CD4-positive, alpha-beta T cell treated with Interleukin-15 for 4 hours (primary cell): ENCODE measurements around the gene CRB3.
"Not testable (repeated sequence)": the region's sequence is repeated elsewhere in the genome, so short reads cannot be mapped to it uniquely, and the experiment has no call there.

Experiments used
- DNase-seq: peaks from one replicate; pipeline ENCODE4 v3.0.0-alpha.2; 2020; ENCODE audit warnings: low spot score

CRB3 gene

DNA sequence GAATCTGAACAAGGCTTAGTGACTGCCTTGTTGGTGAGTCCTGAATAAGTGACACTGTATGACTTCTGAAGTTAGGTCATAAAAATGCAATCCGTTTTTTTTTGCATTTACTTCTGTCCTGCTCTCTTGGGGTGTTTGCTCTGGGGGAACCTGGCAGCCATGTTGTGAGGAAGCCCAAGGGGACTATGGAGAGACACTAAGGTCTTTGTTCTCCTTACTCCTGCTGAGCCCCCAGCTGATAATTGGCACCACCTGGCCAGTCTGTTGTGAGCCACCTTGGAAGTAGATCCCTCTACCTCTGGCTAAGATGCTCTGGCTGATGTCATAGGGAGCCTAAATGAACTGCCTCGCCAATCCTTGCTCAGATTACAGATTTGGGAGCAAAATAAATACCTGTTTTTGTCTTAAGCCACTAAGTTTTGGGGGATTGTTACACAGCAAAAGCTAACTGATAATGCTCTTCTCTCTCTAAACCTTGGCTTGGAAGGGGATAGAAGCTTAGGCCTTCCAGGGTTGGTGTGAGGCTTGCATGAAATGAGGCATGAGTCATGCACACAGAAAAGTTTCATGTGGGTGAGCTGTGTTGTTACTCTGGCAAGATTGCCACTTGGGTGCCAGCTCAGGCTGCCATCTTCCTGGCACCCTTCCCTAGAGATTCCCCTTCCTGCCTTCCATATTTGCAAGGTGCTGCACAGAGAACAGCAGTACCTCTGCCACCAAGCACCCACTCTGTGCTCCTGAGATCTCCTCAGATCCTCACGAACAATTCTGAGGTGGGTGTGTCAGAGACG lies 27.9 kb downstream of the CRB3 start:
- DNase-seq, result no peak

DNA sequence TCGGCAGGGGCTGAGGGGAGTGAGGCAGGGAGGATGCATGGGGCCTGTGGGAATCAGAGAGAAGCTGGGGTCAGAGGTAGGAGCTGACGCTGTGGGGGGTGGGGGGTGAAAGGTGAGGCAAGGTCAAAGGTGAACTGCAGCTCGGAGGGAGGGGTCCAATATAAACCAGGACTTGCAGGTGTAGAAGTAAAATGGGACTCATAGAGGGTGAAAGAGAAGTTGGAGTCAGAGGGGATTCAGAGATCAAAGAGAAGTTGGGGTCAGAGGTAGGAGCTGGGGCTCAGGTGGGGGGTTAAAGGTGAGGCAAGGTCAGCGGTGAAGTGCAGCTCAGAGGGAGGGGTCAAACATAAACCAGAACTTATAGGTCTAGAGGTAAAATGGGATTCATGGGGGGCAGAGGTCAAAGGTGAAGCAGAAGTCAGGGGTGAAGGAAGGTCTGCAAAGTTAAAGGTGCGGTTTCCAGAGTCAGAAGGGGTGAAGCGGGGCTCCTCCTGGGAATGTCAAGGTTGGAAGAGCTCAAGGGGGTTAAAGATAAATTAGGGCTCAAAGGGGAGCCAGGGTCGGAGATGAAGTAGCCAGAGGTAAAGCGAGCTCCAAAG lies 30.5 kb downstream of the CRB3 start:
- DNase-seq, result no peak

DNA sequence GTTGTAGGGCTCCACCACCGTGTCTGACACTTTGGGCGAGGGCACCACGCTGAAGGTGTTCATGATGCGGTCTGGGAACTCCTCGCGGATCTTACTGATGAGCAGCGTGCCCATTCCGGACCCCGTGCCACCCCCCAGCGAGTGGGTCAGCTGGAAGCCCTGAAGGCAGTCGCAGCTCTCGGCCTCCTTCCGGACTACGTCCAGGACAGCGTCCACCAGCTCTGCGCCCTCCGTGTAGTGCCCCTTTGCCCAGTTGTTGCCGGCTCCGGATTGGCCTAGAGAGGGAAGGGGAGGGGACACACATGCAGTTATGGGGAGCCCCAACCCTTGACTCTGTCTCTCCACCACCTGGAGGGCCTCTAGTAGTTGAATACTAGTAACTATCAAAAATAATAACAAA lies 31.9 kb downstream of the CRB3 start:
- DNase-seq, result no peak

DNA sequence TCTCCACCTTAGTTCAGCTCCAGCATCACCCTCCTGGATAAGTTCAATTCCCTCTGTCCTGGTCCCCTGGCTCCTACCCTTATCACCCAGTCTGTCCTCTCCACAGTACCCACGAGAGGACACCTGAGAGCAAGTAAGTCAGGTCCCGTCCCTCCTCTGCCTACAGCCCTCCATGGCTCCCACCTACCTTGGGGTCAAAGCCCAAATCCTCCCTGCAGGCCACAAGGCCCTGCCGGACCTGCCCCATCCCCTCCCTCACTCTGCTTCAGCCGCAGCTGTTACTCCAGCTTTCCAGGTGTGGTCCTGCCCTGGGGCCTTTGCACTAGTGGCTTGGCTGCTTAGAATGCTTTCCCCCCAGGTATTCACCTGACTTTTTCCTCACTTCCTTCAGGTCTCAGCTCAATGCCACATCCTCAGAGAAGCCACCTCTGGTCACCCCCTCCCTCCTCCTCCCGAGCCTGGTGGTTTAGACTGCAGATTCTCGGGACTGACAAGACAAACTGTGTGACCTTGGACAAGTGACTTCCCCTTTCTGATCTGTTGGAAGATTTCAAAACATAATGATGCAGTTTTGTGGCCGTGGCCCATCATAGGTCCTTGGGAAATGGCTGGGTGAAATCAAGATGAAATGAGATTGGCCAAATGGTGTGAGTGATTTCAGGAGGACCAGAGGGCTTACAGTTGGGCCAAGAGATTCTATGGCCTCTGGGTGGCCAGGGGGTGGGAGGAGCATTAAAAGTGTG lies 34.4 kb downstream of the CRB3 start:
- DNase-seq, result no peak

DNA sequence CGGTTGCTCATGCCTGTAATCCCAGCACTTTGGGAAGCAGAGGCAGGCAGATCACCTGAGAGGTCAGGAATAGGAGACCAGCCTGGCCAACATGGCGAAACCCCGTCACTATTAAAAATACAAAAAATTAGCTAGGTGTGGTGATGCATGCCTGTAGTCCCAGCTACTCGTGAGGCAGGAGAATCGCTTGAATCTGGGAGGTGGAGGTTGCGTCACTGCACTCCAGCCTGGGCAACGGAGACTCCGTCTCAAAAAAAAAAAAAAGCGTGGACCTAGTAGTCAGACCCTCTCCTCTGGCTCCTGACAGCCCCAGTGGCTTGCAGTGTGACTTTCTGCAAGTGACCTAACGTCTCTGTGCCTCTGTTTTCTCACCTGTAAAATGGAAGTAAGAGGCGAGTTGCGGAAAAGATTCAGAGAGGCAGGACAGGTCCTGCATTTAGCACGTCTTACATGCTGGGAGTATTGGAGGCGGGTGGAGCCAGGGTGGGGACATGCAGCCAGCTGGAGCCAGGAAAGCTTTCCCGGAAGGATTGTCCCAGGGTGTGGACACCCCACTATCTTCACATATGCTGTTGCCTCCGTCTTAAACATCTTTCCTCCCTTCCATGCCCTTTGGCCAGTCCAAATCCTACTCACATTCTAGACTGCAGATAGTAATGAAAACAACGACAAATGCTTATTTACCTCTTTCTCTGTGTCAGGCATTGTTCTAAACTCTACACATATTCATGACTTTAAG lies 35.1 kb downstream of the CRB3 start:
- no peak for DNase-seq

DNA sequence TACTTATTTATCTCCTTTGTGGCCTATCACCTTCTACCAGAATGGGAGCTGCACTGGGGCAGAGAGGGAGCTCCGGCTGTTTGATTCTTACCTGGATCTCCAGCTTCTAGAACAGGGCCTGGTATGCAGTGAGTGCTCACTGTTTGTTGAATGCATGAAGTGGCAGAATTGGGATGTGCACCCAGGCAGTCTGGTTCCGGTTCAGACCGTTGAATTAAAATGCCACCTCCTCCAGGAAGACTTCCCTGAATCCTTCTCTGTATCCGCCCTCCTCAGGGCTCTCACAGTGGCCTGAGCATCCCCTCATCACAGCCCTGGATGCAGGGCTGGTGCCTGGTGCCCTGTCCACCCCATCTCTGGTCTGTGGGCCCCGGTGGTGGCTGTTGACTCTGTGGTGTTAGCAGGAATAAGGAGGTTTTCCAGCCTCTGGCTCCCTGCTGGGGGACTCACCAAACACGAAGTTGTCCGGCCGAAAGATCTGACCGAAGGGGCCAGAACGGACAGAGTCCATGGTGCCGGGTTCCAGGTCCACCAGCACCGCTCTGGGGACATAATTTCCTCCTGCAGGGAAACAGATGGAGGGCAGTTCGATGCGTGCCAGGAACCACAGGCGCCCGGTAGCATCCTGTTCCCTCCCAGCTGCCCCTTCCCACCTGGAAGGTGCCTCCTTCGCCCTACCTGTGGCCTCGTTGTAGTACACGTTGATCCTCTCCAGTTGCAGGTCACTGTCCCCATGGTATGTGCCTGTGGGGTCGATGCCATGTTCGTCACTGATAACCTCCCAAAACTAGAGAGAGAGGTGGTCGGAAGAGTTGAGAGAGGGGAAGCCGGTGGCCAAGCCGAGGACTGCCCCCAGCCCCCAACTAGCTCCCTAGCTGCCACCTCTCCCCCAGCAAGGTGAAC lies 37.0 kb downstream of the CRB3 start:
- DNase-seq, result no peak

DNA sequence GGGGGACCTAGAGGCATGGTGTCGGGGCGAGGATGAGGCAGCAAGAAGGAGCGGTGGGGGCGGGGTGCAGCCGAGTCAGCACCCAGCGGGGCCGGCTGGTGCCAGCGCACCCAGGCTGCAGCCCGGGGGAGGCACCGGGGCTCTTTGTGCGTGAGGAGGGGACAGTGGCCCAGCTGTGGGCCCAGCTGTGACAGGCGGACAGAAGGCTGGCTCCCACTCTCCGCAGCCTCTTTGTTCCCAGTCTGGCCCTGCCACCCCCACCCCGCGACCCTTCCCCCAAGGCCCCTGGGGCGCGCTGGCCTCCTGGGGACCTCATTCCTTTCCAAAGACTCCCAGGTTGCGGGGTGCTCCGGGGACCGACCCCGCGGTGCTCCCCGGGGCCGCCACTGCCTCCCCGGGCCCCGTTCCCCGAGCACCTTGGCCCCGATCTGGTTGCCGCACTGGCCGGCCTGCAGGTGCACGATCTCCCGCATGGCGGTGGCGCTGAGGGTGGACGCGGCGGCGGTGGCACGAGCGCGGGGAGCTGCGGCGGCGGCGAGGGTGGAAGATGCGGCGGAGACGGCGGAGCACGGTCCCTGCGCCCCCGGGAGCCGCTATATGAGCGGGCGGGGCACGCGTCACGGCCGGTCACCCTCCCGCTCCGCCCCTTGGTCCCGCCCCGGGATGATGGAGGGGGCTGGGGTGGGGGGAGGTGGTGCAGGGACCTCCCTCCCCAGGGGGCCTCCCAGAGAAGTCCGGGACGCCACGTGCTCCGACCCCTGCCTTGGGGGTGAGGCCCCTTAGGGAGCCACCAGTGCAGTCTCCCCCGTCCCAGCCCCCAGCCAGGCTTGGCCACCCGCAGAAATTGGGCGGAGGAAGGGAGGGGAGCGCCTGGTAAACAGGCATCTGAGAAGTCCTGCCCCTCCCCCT lies 37.9 kb downstream of the CRB3 start, which contains the start of gene TUBB4A:
Gene TUBB4A, minus strand, starts transcription at position 570 of the 909 bp plus-strand sequence. Its CDS starts 97 bp downstream, at position 473.
- DNase-seq, result peak; percentile 31

DNA sequence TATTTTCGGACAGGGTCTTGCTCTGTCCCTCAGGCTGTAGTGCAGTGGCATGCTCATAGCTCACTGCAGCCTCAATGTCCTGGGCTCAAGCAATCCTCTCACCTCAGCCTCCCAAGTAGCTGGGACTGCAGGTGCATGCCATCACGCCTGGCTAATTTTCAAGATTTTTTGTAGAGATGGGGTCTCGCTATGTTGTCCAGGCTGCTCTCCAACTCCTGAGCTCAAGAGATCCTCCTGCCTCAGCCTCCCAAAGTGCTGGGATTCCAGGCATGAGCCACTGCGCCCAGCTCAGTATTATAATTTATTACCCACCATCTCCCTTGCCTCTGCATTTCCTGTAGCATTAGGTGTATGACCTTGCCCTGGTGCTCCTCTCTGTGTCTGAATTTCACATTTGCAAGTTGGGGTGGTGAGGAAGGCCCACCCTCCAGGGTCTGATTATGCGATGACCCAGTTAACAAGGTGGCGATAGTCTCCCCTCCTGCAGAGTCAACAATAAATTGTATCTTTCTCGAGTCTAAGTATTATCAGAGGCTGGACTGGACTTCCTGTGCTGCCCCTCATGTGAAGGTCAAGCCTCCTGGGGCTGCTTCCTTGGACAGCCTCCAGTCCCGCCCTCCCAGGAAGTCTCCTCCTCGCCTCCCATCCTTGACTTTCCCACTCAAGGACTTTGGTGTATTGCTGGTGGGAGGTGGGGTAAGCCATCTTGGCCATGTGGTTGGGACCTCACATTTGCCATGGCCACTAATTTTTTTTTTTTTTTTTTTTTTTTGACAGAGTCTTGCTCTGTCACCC lies 39.5 kb downstream of the CRB3 start:
- no peak for DNase-seq

DNA sequence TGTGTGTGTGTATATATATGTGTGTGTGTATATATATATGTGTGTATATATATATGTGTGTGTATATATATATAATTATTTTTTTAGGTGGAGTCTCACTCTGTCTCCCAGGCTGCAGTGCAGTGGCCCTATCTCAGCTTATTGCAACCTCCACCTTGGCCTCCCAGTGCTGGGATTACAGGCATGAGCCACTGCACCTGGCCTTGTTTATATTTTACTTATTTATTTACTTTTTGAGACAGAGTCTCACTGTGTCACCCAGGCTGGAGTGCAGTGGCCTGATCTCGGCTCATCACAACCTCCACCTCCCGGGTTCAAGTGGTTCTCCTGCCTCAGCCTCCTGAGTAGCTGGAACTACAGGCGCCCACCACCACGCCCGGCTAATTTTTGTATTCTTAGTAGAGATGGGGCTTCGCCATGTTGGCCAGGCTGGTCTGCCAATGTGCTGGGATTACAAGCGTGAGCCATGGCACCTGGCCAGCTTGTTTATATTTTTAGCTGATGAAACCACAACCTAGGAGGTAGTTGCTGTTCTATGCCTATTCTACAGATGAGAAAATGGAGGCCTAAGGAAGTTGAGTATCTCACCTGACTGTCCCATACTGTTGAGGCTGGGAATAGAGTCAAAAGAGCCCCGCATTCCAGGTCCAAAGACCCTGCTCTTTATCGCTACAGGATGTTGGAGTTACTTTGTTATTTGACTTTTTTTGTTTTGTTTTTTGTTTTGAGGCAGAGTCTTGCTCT lies 44.1 kb downstream of the CRB3 start:
- not testable (repeated sequence) for DNase-seq

DNA sequence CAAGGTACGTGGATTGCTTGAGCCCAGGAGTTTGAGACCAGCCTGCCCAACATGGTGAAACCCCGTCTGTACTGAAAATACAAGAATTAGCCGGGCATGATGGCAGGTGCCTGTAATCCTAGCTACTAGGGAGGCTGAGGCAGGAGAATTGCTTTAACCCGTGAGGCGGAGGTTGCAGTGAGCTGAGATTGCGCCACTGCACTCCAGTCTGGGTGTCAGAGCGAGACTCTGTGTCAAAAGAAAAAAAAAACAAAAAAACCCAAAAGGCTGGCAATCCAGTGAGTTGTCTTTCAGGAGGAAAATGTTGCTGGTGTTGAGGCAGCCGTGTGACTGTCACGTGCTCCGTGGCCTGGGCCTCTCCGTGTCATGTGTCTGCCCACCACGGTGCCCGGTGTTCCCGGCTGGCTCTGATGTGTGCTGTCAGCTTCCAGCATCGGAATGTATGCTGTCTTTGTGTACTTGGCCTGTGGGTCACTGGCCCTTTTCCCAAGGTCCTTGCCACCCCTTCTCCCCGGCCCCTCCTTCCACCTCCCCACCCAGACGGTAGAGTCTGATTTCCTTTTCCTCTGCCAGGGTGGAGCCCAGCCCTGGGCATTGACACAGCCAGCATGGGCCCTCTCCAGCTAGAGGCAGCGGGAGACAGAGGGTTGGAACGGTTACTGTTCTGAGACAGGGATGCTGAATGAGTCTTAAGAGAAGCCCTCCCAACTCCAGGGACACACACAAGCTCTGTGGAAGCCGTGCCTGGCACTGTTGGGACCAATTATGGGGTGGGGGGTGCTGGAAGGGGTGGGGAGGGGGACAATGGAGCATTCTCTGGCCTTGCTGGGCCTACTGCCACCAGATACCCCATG lies 45.3 kb downstream of the CRB3 start:
- no peak for DNase-seq

DNA sequence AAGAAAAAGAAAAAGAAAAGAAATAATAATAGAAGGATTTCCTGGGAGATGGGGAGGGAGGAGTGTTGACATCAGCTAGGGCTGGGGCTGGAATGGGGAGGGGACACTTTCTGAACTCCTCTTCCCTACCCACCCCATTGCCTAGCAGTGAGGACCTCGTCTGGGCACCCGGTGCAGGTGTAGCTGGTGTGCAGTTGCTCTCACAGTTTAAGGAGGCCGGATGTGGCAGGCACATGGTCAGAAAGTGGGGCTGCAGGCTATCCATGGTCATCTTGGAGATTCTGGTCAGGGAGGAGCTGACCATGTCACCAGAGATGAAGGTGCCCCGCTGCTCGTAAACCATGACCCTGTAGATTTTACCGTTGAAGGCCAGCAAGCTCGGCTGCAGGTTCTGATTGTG lies 46.5 kb downstream of the CRB3 start:
- no peak for DNase-seq

DNA sequence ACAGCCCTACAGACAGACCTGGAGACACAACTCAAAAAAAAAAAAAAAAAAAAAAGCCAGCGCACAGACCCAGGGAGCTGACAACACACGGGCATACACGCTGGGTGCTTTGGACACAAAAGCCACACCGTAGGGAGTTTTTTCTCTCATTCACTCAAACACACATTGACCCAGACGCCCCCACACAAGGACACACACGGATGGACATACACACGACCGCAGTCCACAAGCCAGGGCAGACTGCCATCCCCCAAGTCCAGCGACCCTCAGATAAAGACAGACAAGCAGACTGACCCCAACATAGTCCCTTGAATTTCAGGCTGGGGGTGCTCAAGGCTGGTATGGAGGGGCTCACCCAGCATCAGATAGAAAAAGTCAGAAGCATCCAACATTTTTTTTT lies 50.0 kb downstream of the CRB3 start:
- no peak for DNase-seq

DNA sequence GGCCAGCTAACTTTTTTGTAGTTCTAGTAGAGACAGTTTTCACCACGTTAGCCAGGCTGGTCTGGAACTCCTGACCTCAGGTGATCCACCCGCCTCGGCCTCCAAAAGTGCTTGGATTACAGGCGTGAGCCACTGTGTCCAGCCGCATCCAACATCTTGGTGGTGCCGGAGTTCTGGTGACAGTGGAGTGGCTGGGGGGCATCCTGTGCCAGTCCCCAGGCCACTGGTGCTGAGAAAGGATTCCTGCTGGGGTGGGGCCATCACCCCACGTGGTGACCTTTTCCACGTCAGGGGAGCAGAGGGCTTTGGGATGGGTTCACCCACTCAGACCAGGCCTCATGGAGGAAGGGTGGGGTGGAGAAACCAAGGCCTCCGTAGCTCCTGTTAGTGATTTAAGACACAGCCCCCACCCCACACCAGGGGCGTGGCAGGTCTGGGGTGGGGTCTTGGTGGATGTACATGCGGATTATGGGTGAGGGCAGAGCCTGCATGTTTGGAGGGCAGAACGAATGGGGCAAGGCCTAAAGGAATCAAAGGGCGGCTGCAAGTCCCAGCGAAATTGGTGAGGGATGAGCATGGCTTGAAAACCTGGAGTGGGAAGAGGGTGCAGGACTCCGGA lies 51.0 kb downstream of the CRB3 start:
- no peak for DNase-seq

DNA sequence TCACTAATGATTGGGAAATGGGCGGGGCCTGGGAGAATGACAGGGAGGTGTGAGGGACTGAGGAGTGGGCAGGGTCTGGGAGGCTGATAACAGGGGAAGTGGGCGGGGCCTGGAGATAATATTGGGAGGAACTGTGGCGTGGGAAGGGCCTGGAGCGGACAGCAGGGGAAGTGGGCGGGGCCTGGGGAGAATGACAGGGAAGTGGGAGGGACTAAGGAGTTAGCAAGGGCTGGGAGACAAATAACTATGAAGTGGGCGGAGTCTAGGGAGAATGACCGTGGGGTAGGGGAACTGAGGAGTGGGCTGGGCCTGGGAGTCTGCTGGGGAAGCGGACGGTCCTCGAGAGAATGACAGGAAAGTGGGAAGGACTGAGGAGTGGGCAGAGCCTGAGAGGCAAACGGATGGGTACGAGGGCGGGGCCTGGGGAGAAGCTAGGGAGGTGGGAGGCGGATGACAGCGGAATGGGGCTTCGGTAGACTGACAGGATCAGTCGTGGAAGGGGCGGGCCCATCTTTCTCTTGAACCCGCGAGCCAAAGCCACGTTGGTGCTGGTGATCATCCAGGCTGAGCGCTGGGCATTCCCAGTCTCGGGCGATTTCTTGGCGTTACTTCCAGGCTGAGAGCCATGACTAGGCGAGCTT lies 52.1 kb downstream of the CRB3 start:
- peak; percentile 64 for DNase-seq
